Fibroblast of the aortic adventitia (primary cell): ENCODE data around the gene HECTD4. TPM values are rescaled to one million over a fixed set of nuclear protein-coding genes. Genes with fewer than 3 reads are reported as not detected.
"Not testable (repeated sequence)": the region's sequence is repeated elsewhere in the genome, so short reads cannot be mapped to it uniquely, and the experiment has no call there.

ENCODE experiments used
- DNase-seq: peaks from one replicate; pipeline ENCODE4 v3.0.0-alpha.2; 2010; ENCODE audit warnings: low read depth
- H3K4me3 ChIP-seq: 2 replicates; pipeline ENCODE4 v1.5.1; 2011; ENCODE audit warnings: low read depth, mild to moderate bottlenecking, control low read depth, low read length, moderate library complexity
- CTCF ChIP-seq: IDR thresholded peaks from 2 replicates; pipeline ENCODE4 v1.5.1; 2011; ENCODE audit warnings: mild to moderate bottlenecking, low read length, control low read depth, inconsistent platforms; ENCODE audit not compliant: insufficient read depth
- total RNA-seq: library from RNA; depleted of rRNA; stranded (reverse); fragments of >200 nt; gene quantifications from 2 replicates; pipeline ENCODE4 v1.2.3, GENCODE V29; 2012; ENCODE audit warnings: low replicate concordance

The HECTD4 gene
- total RNA-seq, 1 donor, result 22.1 TPM

- H3K4me3 ChIP-seq, result peak overlapping the region; percentile 62
- no peak for DNase-seq
These were observed 24.6 kb upstream of the HECTD4 start for GRCh38 chr12:112406519-112407488.

DNA sequence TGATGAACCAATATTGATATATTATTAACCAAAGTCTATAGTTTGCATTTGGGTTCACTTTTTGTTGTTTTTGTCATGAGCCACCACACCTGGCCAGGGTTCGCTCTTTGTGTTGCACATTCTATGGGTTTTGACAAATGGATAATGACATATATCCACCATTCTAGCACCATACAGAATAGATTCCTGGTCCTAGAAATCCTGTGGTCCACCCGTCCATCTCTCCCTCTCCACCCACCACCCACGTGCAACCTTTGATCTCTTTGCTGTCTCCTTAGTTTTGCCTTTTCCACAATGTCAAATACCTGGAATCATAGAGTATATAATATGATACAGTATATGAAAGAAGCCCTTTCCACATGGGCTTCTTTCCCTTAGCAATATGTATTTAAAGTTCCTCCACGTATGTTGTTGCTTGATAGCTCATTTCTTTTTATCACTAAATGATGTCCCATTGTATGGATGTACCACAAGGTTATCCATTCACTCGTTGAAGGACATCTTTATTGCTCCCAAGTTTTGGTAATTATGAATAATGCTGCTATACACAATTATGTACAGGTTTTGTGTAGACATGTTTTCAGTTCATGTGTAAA is 19.8 kb upstream of the HECTD4 start:
- no peak for TF ChIP-seq CTCF
- no peak for DNase-seq
- no peak overlapping the region for H3K4me3 ChIP-seq

More at GRCh38 chr12:112406519-112407488, 24.6 kb upstream of the HECTD4 start:
- TF ChIP-seq CTCF, result no peak

GRCh38 chr12:112401054-112401453 is 18.8 kb upstream of the HECTD4 start:
- no peak for TF ChIP-seq CTCF
- no peak for DNase-seq
- no peak overlapping the region for H3K4me3 ChIP-seq

DNA sequence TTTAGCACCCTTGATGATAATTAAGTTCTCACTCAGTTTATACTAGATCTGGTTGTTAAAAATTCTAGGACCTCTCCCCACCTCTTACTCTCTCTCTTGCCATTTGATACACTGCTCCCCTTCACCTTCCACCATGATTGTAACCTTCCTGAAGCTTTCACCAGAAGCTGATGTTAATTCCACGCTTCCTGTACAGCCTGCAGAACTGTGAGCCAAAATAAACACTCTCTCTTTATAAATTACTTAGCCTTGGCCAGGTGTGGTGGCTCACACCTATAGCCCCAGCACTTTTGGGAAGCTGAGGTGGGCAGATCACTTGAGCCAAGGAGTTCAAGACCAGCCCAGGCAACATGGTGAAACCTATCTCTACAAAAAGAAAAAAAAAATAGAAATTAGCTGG is 11.1 kb upstream of the HECTD4 start:
- no peak overlapping the region for H3K4me3 ChIP-seq
- no peak for TF ChIP-seq CTCF
- DNase-seq, result no peak

DNA sequence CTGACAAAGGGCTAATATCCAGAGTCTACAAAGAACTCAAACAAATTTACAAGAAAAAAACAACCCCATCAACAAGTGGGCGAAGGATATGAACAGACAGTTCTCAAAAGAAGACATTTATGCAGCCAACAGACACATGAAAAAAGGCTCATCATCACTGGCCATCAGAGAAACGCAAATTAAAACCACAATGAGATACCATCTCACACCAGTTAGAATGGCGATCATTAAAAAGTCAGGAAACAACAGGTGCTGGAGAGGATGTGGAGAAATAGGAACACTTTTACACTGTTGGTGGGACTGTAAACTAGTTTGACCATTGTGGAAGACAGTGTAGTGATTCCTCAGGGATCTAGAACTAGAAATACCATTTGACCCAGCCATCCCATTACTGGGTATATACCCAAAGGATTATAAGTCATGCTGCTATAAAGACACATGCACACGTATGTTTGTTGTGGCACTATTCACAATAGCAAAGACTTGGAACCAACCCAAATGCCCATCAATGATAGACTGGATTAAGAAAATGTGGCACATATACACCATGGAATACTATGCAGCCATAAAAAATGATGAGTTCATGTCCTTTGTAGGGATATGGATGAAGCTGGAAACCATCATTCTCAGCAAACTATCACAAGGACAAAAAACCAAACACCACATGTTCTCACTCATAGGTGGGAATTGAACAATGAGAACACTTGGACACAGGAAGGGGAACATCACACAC is 7.9 kb upstream of the HECTD4 start:
- not testable (repeated sequence) for H3K4me3 ChIP-seq

DNA sequence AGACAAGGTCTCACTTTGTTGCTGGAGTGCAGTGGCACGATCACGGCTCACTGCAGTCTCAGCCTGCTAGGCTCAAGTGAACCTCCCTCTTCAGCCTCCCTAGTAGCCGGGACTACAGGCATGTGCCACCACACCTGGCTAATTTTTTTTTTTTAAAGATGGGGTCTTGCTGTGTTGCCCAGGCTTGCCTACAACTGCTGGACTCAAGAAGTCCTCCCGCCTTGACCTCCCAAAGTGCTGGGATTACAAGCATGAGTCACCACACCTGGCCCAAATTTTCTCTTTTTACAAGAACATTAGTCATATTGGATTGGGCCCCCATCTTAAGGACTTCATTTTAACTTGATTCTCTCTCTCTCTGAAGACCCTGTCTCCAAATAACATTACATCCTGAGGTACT is 7.0 kb upstream of the HECTD4 start:
- no peak for TF ChIP-seq CTCF
- no peak for DNase-seq
- no peak overlapping the region for H3K4me3 ChIP-seq

More for the DNA sequence above, 7.9 kb upstream of the HECTD4 start:
- not testable (repeated sequence) for DNase-seq

DNA sequence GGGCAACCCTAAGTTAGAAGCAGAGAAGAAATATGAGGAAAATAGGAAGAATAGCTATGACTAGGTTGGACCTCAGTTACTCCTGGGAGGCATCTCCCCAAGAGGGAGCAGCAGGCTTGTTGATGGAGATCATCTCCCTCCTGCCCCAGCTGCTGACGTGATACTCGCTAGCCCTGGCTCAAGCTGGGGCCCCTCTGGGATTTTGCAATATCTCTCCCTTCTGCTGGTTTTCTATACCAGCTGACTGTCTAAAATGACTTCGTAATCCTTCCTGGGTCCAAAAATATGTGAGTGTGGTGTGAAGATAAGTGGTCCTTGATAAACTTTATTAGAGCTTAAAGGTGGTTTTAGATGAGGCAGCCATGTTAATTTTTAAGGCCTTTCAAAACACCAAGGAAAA is 4.5 kb upstream of the HECTD4 start:
- TF ChIP-seq CTCF, result no peak
- peak; percentile 89 for DNase-seq
- no peak overlapping the region for H3K4me3 ChIP-seq
